ENCODE measurements around the gene ACMSD.

DNA sequence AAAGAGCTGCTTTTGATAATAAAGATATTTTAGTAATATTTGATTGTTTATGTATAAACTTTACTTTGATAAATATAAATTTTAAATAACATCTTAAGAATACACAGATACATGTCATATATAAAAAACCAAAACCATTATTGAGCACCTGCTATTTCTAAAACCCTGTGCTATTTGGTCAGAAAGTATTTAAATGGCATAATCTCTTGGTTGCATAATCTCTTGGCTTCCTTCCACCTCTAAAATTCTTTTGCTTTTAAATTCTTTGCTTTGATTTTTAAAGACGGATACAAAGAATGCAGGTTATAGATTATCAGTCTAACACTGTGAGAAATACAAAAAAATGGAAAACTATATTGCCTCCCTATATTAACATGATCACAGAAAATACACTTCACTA, 36.9 kb downstream of the ACMSD start:
- TF ChIP-seq, protein P1, sequence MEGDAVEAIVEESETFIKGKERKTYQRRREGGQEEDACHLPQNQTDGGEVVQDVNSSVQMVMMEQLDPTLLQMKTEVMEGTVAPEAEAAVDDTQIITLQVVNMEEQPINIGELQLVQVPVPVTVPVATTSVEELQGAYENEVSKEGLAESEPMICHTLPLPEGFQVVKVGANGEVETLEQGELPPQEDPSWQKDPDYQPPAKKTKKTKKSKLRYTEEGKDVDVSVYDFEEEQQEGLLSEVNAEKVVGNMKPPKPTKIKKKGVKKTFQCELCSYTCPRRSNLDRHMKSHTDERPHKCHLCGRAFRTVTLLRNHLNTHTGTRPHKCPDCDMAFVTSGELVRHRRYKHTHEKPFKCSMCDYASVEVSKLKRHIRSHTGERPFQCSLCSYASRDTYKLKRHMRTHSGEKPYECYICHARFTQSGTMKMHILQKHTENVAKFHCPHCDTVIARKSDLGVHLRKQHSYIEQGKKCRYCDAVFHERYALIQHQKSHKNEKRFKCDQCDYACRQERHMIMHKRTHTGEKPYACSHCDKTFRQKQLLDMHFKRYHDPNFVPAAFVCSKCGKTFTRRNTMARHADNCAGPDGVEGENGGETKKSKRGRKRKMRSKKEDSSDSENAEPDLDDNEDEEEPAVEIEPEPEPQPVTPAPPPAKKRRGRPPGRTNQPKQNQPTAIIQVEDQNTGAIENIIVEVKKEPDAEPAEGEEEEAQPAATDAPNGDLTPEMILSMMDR (IDR thresholded peaks at IDR 0.05): no peak
- TF ChIP-seq, protein P2, sequence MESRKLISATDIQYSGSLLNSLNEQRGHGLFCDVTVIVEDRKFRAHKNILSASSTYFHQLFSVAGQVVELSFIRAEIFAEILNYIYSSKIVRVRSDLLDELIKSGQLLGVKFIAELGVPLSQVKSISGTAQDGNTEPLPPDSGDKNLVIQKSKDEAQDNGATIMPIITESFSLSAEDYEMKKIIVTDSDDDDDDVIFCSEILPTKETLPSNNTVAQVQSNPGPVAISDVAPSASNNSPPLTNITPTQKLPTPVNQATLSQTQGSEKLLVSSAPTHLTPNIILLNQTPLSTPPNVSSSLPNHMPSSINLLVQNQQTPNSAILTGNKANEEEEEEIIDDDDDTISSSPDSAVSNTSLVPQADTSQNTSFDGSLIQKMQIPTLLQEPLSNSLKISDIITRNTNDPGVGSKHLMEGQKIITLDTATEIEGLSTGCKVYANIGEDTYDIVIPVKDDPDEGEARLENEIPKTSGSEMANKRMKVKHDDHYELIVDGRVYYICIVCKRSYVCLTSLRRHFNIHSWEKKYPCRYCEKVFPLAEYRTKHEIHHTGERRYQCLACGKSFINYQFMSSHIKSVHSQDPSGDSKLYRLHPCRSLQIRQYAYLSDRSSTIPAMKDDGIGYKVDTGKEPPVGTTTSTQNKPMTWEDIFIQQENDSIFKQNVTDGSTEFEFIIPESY (IDR thresholded peaks at IDR 0.05; ENCODE audit: borderline replicate concordance, low read depth): no peak
- no peak for TF ChIP-seq MXI1 (IDR thresholded peaks at IDR 0.05; ENCODE audit: low read depth, low read length)
- no peak for TF ChIP-seq SIN3A (IDR thresholded peaks at IDR 0.05; ENCODE audit: borderline replicate concordance, low read depth, low read length)
- no peak for TF ChIP-seq RAD21 (IDR thresholded peaks at IDR 0.05; ENCODE audit: low read length)
- no peak for TF ChIP-seq GABPA (IDR thresholded peaks at IDR 0.05; ENCODE audit: low read depth)
- TF ChIP-seq NFIC (IDR thresholded peaks at IDR 0.05; ENCODE audit: borderline replicate concordance): no peak
- no peak for TF ChIP-seq FOXJ3 (CRISPR knock-in tag; IDR thresholded peaks at IDR 0.05)
- no peak for TF ChIP-seq EP300 (IDR thresholded peaks at IDR 0.05; ENCODE audit: borderline replicate concordance in 1 of 2, low read depth in 1 of 2, low read length in 1 of 2)
- TF ChIP-seq, protein P3, sequence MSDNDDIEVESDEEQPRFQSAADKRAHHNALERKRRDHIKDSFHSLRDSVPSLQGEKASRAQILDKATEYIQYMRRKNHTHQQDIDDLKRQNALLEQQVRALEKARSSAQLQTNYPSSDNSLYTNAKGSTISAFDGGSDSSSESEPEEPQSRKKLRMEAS (IDR thresholded peaks at IDR 0.05; ENCODE audit: low read depth): no peak
- TF ChIP-seq GATA2 (CRISPR knock-in tag; IDR thresholded peaks at IDR 0.05): no peak
